ENCODE data around the gene ASNSD1. TPM values are rescaled to one million over a fixed set of nuclear protein-coding genes. Genes with fewer than 3 reads are reported as not detected.

Gene ASNSD1
- total and polyA plus RNA-seq, 2 experiments from 2014 or later: 38.4 to 49.7 TPM

DNA sequence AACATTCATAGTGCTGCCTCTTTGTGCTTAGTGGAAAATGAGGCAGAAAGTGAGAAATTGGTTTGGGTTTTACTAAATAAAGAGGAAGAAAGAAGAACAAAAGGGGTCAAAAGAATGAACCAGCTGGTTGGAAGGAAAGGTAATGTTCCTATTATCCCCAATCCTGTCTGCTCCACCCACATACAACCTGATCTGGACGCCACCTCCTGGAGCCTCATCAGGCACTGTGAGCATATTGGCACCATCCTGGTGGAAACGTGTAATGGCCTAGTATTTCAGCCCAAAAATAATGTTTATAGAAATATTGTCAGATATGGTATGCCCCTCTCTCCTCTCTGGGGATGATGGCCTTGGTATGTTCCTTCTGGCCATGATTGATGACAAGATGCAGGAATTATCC is 35.6 kb upstream of the ASNSD1 start:
- Histone ChIP-seq H2AFZ (no peak overlapping the region), H3K27ac (ENCODE audit: low read depth) (no peak overlapping the region), H3F3A (replicated peaks; ENCODE audit: low read depth) (no peaks in the 10 kb centered on the region), H3K27me3 (ENCODE audit: insufficient read depth) (no peaks in the 10 kb centered on the region), H3K4me2 (no peak overlapping the region), H3K9me2 (ENCODE audit: insufficient read depth) (no peaks in the 10 kb centered on the region), H4K20me1 (replicated peaks; ENCODE audit: insufficient read depth) (no peaks in the 10 kb centered on the region), H3K4me3 (no peak overlapping the region), H3K4me1 (ENCODE audit: insufficient read depth) (peaks cover 8% of the 10 kb centered on the region), H3K79me2 (replicated peaks; ENCODE audit: insufficient read depth) (no peaks in the 10 kb centered on the region), H3K36me3 (ENCODE audit: insufficient read depth) (no peaks in the 10 kb centered on the region)
- no peaks in the 10 kb centered on the region for H3K27me3 Mint-ChIP-seq (ENCODE audit: insufficient read depth, low read depth, poor library complexity)
- H3K4me1 Mint-ChIP-seq: peaks cover 14% of the 10 kb centered on the region
- no peak for ATAC-seq
- no peak overlapping the region for H3K4me3 Mint-ChIP-seq
- DNase-seq (ENCODE audit: low spot score): no peak
- TF ChIP-seq EZH2phosphoT487 (IDR thresholded peaks at IDR 0.05; ENCODE audit: unreplicated experiment) (no peak), JUNB (IDR thresholded peaks at IDR 0.05; ENCODE audit: unreplicated experiment) (no peak)
- H3K9me3 Mint-ChIP-seq: no peaks in the 10 kb centered on the region
- H3K36me3 Mint-ChIP-seq (ENCODE audit: low read depth): no peaks in the 10 kb centered on the region
- H3K27ac Mint-ChIP-seq: no peak overlapping the region

DNA sequence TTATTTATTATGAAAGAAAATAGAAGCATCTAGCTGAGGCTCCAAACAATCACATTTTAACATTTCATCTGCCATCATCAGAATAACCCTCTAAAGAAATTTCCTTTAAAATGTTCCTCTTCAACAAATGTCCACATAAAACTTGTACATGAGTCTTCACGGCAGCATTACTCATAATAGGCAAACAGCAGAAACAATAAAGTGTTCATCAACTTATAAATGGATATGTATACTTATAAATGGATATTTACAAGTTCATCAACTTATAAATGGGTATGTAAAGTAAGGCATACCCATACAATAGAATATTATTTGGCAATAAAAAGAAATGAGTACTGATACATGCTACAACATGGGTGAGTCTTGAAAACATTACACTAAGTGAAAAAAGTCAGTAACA is 33.5 kb upstream of the ASNSD1 start:
- Histone ChIP-seq H3F3A (replicated peaks; ENCODE audit: low read depth) (no peaks in the 10 kb centered on the region), H3K4me2 (no peak overlapping the region), H3K79me2 (replicated peaks; ENCODE audit: insufficient read depth) (no peaks in the 10 kb centered on the region), H3K27ac (ENCODE audit: low read depth) (no peak overlapping the region), H3K36me3 (ENCODE audit: insufficient read depth) (no peaks in the 10 kb centered on the region), H3K4me3 (no peak overlapping the region), H3K27me3 (ENCODE audit: insufficient read depth) (no peaks in the 10 kb centered on the region), H3K9me2 (ENCODE audit: insufficient read depth) (no peaks in the 10 kb centered on the region), H3K4me1 (ENCODE audit: insufficient read depth) (peaks cover 8% of the 10 kb centered on the region), H4K20me1 (replicated peaks; ENCODE audit: insufficient read depth) (no peaks in the 10 kb centered on the region), H2AFZ (no peak overlapping the region)
- ATAC-seq (no peak), DNase-seq (ENCODE audit: low spot score) (no peak)
- no peaks in the 10 kb centered on the region for H3K9me3 Mint-ChIP-seq
- no peaks in the 10 kb centered on the region for H3K36me3 Mint-ChIP-seq (ENCODE audit: low read depth)
- H3K4me3 Mint-ChIP-seq: no peak overlapping the region
- no peak overlapping the region for H3K27ac Mint-ChIP-seq
- H3K4me1 Mint-ChIP-seq: peaks cover 14% of the 10 kb centered on the region
- peaks cover 3% of the 10 kb centered on the region for H3K27me3 Mint-ChIP-seq (ENCODE audit: insufficient read depth, low read depth, poor library complexity)
- TF ChIP-seq JUNB (IDR thresholded peaks at IDR 0.05; ENCODE audit: unreplicated experiment): no peak
- TF ChIP-seq NANOG (IDR thresholded peaks at IDR 0.05; ENCODE audit: borderline replicate concordance): no peak
- TF ChIP-seq STAT1 (IDR thresholded peaks at IDR 0.05; ENCODE audit: unreplicated experiment): no peak
- TF ChIP-seq EZH2phosphoT487 (IDR thresholded peaks at IDR 0.05; ENCODE audit: unreplicated experiment): no peak
- TF ChIP-seq, protein P1, sequence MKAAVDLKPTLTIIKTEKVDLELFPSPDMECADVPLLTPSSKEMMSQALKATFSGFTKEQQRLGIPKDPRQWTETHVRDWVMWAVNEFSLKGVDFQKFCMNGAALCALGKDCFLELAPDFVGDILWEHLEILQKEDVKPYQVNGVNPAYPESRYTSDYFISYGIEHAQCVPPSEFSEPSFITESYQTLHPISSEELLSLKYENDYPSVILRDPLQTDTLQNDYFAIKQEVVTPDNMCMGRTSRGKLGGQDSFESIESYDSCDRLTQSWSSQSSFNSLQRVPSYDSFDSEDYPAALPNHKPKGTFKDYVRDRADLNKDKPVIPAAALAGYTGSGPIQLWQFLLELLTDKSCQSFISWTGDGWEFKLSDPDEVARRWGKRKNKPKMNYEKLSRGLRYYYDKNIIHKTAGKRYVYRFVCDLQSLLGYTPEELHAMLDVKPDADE (IDR thresholded peaks at IDR 0.05): no peak
- no peak for TF ChIP-seq ZNF331 (CRISPR knock-in tag; IDR thresholded peaks at IDR 0.05; ENCODE audit: low read depth)
- TF ChIP-seq CREB1 (CRISPR knock-in tag; IDR thresholded peaks at IDR 0.05; ENCODE audit: low read depth): no peak
- TF ChIP-seq, protein P2, sequence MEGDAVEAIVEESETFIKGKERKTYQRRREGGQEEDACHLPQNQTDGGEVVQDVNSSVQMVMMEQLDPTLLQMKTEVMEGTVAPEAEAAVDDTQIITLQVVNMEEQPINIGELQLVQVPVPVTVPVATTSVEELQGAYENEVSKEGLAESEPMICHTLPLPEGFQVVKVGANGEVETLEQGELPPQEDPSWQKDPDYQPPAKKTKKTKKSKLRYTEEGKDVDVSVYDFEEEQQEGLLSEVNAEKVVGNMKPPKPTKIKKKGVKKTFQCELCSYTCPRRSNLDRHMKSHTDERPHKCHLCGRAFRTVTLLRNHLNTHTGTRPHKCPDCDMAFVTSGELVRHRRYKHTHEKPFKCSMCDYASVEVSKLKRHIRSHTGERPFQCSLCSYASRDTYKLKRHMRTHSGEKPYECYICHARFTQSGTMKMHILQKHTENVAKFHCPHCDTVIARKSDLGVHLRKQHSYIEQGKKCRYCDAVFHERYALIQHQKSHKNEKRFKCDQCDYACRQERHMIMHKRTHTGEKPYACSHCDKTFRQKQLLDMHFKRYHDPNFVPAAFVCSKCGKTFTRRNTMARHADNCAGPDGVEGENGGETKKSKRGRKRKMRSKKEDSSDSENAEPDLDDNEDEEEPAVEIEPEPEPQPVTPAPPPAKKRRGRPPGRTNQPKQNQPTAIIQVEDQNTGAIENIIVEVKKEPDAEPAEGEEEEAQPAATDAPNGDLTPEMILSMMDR (conservative IDR thresholded peaks at IDR 0.05; ENCODE audit: low read depth in 2 of 2): no peak
- no peak for TF ChIP-seq EZH2 (IDR thresholded peaks at IDR 0.05; ENCODE audit: low read depth, unreplicated experiment)
- no peak for TF ChIP-seq POLR2AphosphoS5 (IDR thresholded peaks at IDR 0.05; ENCODE audit: low read depth)
- no peak for TF ChIP-seq ZNF114 (CRISPR knock-in tag; IDR thresholded peaks at IDR 0.05)
- TF ChIP-seq, protein P3, sequence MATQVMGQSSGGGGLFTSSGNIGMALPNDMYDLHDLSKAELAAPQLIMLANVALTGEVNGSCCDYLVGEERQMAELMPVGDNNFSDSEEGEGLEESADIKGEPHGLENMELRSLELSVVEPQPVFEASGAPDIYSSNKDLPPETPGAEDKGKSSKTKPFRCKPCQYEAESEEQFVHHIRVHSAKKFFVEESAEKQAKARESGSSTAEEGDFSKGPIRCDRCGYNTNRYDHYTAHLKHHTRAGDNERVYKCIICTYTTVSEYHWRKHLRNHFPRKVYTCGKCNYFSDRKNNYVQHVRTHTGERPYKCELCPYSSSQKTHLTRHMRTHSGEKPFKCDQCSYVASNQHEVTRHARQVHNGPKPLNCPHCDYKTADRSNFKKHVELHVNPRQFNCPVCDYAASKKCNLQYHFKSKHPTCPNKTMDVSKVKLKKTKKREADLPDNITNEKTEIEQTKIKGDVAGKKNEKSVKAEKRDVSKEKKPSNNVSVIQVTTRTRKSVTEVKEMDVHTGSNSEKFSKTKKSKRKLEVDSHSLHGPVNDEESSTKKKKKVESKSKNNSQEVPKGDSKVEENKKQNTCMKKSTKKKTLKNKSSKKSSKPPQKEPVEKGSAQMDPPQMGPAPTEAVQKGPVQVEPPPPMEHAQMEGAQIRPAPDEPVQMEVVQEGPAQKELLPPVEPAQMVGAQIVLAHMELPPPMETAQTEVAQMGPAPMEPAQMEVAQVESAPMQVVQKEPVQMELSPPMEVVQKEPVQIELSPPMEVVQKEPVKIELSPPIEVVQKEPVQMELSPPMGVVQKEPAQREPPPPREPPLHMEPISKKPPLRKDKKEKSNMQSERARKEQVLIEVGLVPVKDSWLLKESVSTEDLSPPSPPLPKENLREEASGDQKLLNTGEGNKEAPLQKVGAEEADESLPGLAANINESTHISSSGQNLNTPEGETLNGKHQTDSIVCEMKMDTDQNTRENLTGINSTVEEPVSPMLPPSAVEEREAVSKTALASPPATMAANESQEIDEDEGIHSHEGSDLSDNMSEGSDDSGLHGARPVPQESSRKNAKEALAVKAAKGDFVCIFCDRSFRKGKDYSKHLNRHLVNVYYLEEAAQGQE (IDR thresholded peaks at IDR 0.05; ENCODE audit: unreplicated experiment): no peak

Data from GM23338 (cell line).